GM12874 (cell line): ENCODE results near the gene CIB4.

Source experiments
- TF ChIP-seq, protein P1 (sequence below): IDR thresholded peaks from 2 replicates; pipeline ENCODE4 v1.5.1; 2011; ENCODE audit warnings: low read depth, mild to moderate bottlenecking, control low read depth, low read length, moderate library complexity; ENCODE audit not compliant: insufficient read depth

The CIB4 gene

DNA sequence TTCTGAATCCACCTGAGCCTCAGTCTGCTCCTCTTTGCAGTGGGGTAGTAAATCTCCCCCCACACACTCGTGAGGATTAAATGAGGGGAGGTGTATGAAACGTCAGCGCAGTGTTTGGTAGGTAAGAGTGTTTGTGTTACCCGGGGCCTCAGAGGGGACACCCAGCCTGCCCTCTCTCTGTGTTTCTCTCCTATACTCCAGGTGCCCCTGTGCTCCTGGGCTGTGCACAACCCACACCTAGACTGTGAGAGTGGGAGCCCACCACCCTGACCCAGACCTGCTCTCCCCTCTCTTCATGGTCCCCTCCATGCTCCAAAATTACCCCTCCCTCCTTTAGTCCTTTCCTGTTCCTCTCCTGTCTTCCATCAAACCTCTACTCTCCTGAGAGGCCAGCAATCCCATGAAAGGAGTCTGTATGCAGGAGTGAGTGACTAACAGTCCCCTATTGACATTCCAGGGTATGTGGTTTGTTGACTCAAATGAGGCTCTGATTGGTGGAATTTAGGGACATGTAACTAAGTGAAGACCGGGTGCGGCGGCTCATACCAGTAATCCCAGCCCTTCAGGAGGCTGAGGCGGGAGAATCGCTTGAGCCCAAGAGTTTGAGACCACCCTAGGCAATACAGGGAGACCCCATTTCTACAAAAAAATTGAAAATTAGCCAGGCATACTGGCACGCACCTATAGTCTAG is 10.4 kb downstream of the CIB4 start:
- TF ChIP-seq, protein P1, sequence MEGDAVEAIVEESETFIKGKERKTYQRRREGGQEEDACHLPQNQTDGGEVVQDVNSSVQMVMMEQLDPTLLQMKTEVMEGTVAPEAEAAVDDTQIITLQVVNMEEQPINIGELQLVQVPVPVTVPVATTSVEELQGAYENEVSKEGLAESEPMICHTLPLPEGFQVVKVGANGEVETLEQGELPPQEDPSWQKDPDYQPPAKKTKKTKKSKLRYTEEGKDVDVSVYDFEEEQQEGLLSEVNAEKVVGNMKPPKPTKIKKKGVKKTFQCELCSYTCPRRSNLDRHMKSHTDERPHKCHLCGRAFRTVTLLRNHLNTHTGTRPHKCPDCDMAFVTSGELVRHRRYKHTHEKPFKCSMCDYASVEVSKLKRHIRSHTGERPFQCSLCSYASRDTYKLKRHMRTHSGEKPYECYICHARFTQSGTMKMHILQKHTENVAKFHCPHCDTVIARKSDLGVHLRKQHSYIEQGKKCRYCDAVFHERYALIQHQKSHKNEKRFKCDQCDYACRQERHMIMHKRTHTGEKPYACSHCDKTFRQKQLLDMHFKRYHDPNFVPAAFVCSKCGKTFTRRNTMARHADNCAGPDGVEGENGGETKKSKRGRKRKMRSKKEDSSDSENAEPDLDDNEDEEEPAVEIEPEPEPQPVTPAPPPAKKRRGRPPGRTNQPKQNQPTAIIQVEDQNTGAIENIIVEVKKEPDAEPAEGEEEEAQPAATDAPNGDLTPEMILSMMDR = no peak

GRCh38 chr2:26630235-26630634 is 10.9 kb downstream of the CIB4 start:
- TF ChIP-seq, protein P1 = no peak

- TF ChIP-seq, protein P1 = no peak
Measured at GRCh38 chr2:26629751-26630150, 11.4 kb downstream of the CIB4 start.

GRCh38 chr2:26629346-26629630 is 11.9 kb downstream of the CIB4 start:
- TF ChIP-seq, protein P1 = no peak

DNA sequence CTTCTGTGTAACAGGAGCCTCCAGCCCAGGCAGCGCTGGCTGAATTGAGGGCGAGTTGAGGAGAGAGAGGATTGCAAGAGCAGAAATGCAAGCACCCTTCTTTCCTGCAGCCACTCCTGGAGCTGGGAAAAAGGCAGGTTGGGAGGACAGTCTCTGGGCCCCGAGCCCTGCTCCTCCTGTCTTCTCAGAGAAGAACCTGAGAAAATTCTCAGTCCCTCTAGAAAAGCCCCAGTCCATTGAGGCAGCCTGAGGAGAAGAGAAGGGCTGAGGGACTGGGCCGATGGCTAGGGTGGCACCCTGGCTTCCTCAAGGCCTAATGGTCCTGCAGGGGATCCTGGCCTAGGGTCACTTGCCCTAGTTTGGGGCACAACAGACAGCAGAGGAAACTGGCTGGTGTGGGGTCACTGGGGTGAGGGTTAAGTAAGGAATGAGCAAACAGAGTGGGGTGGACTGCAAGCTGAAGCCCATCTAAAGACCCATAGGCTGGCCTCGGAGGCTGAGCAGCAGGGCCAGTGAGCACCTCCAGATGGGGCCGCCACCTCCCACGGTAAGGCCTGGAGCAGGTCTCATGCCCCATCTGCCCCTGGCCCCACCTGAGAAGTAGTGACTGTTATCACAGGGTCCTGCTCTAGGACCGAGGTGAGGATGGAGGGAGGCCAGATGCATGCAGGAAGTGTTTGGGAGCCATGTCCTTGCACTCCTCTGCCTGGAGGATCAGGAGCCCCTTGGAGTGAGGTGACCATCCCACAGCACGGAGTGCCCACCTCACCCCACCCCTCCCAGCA is 12.4 kb downstream of the CIB4 start:
- TF ChIP-seq, protein P1 = no peak

DNA sequence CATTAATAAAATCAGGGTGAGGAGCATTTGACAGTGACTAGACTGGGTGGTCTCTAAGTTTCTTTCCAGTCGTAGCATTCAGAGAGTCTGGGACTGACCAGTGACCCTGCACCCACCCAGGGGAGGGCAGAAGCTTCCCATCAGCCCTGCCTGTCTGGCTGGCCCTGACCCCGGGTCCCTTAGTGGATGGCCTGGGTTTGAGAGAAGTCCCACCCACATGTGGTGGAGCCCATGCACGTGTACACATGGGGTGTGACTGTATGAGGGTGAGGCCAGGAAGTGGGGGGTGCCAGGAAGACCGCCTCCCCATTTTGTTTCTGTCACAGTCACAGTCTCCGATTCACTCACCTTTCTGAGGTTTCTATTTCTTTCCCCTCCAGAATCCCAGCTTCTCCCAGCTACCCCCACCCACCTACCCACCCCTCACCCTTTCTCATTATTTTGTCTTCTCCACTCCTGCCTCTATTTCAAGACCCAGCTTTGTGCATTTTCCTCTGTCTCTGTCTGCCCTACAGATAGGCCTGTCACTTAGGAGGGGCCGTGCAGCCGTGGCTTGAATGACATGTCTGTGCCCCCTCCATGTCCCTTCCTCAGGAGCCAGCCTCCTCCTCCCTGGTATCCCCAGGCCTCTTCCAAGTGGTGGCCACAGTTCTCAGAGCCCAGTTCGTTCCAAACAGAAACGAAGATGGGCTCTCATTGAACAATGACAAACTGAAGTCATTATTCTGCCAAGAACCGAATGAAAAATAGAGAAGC is 13.6 kb downstream of the CIB4 start:
- TF ChIP-seq, protein P1 = no peak

- TF ChIP-seq, protein P1 = no peak
Measured at GRCh38 chr2:26626606-26627005, 14.6 kb downstream of the CIB4 start.
